HL-60/S4 (cell line): ENCODE measurements around the gene RNU6-1.

Experiments used
- in situ Hi-C: fragments of 300-500 bp; cut with MboI; formaldehyde crosslinking; loops from 2 replicates; pipeline ENCODE4 v1.14.3; 2022; ENCODE audit warnings: low sequenced_read_pairs

RNU6-1 gene

GRCh38 chr15:67859331-67859946 lies 19.6 kb upstream of the RNU6-1 start:
- in situ Hi-C loops = no loop called here

- in situ Hi-C loops = no loop called here
Observed at GRCh38 chr15:67857220-67857619, 17.4 kb upstream of the RNU6-1 start.

- in situ Hi-C loops = no loop called here
Observed at GRCh38 chr15:67855842-67856241, 16.0 kb upstream of the RNU6-1 start.

GRCh38 chr15:67854358-67854757 lies 14.5 kb upstream of the RNU6-1 start:
- in situ Hi-C loops = no loop called here

GRCh38 chr15:67853454-67853853 lies 13.6 kb upstream of the RNU6-1 start:
- in situ Hi-C loops = no loop called here

- in situ Hi-C loops = no loop called here
Observed at GRCh38 chr15:67852418-67852817, 12.6 kb upstream of the RNU6-1 start.

- in situ Hi-C loops = no loop called here
Observed at GRCh38 chr15:67850994-67851571, 11.2 kb upstream of the RNU6-1 start.

- in situ Hi-C loops = no loop called here
Observed at GRCh38 chr15:67850336-67850735, 10.5 kb upstream of the RNU6-1 start.

- in situ Hi-C loops = no loop called here
Observed at GRCh38 chr15:67849538-67849937, 9.7 kb upstream of the RNU6-1 start.

- in situ Hi-C loops = no loop called here
Observed at GRCh38 chr15:67845974-67846373, 6.1 kb upstream of the RNU6-1 start.

GRCh38 chr15:67843571-67844387 lies 3.9 kb upstream of the RNU6-1 start:
- in situ Hi-C loops = no loop called here

- in situ Hi-C loops = no loop called here
Observed at GRCh38 chr15:67843092-67843501, 3.3 kb upstream of the RNU6-1 start.

- in situ Hi-C loops = no loop called here
Observed at GRCh38 chr15:67841513-67841762, 1.6 kb upstream of the RNU6-1 start.

- in situ Hi-C loops = no loop called here
Observed at GRCh38 chr15:67840749-67841512, 1.1 kb upstream of the RNU6-1 start.

GRCh38 chr15:67839499-67839928 lies 331 bp downstream of the RNU6-1 start:
- in situ Hi-C loops = loop anchor here (10.0 kb wide), 3 partner anchors 335 to 935 kb away; no protein-coding TSS in a partner anchor

- in situ Hi-C loops = loop anchor here (10.0 kb wide), 3 partner anchors 334 to 934 kb away; no protein-coding TSS in a partner anchor
Observed at GRCh38 chr15:67838789-67839332, 984 bp downstream of the RNU6-1 start.

- in situ Hi-C loops = loop anchor here (10.0 kb wide), 3 partner anchors 332 to 932 kb away; no protein-coding TSS in a partner anchor
Observed at GRCh38 chr15:67836955-67837354, 2.9 kb downstream of the RNU6-1 start.

GRCh38 chr15:67836477-67836876 lies 3.4 kb downstream of the RNU6-1 start:
- in situ Hi-C loops = loop anchor here (10.0 kb wide), 3 partner anchors 332 to 932 kb away; no protein-coding TSS in a partner anchor

- in situ Hi-C loops = loop anchor here (10.0 kb wide), 3 partner anchors 331 to 931 kb away; no protein-coding TSS in a partner anchor
Observed at GRCh38 chr15:67836134-67836455, 3.8 kb downstream of the RNU6-1 start.

- in situ Hi-C loops = loop anchor here (10.0 kb wide), 3 partner anchors 331 to 931 kb away; no protein-coding TSS in a partner anchor
Observed at GRCh38 chr15:67835297-67836133, 4.3 kb downstream of the RNU6-1 start.
